Right lobe of liver (tissue), 6 donors: ENCODE data around the gene FOXP1. TPM values are rescaled to one million over a fixed set of nuclear protein-coding genes. Genes with fewer than 3 reads are reported as not detected.

Experiments
- ATAC-seq, 4 donors: fragments of 200-7000 bp; cut with Tn5 transposase; one replicate each; pipeline ENCODE4 v1.9.1; 2020; ENCODE audit warnings: mild to moderate bottlenecking in 4 of 4, moderate library complexity in 4 of 4
- DNase-seq, 3 donors: peaks; one replicate each; pipeline ENCODE4 v3.0.0-alpha.2; 2020
- H3K27ac ChIP-seq, 3 donors: fragments of 200-600 bp; one replicate each; pipeline ENCODE4 v1.8.0; 2022
- H3K27me3 ChIP-seq, 2 donors: fragments of 200-600 bp; one replicate each; pipeline ENCODE4 v1.8.0; 2022
- H3K36me3 ChIP-seq, 4 donors: fragments of 200-600 bp; sonication (generic) in 1 of 4; one replicate each; pipeline versions ENCODE4 v1.5.1 to v1.8.0; 2017 to 2022; ENCODE audit warnings: control low read depth in 1 of 4
- H3K4me1 ChIP-seq, 4 donors: fragments of 200-600 bp; sonication (generic) in 1 of 4; one replicate each; pipeline versions ENCODE4 v1.5.1 to v1.8.0; 2017 to 2022; ENCODE audit warnings: control low read depth in 1 of 4
- H3K4me3 ChIP-seq, 3 donors: fragments of 200-600 bp; one replicate each; pipeline ENCODE4 v1.8.0; 2022
- H3K9me3 ChIP-seq, 4 donors: fragments of 200-600 bp; sonication (generic) in 1 of 4; one replicate each; pipeline versions ENCODE4 v1.5.1 to v1.8.0; 2017 to 2022; ENCODE audit warnings: control low read depth in 1 of 4
- CTCF ChIP-seq, 4 donors: fragments of 200-600 bp in 3 of 4; fragments of 450-650 bp in 1 of 4; IDR thresholded peaks; one replicate each; pipeline versions ENCODE4 v1.5.1 to v1.8.0; 2016 to 2022; ENCODE audit warnings: antibody characterized with exemption in 4 of 4, mild to moderate bottlenecking in 2 of 4
- POLR2A ChIP-seq: fragments of 450-650 bp; IDR thresholded peaks from one replicate; pipeline ENCODE4 v1.6.1; 2017; ENCODE audit warnings: antibody characterized with exemption, mild to moderate bottlenecking
- WGBS: methylation state at CpG from one replicate; pipeline ENCODE4 v1.1.6; 2018; ENCODE audit warnings: low coverage, low lambda C conversion rate; ENCODE audit not compliant: insufficient coverage; ENCODE audit errors: missing lambda C conversion rate; 5-methylcytosine and 5-hydroxymethylcytosine counted together
- intact Hi-C, 2 donors: fragments of 100-400 bp; cut with DNase I; formaldehyde crosslinking; loops; one replicate each; pipeline versions ENCODE4 v1.11.2 to v1.14.1; 2022
- total RNA-seq, 6 experiments: library from RNA; depleted of rRNA in 2 of 6; stranded (reverse); fragments of >200 nt in 2 of 6; fragmentation: NEBNext Ultra II Directional in 3 of 6; extraction: Animal tissue kit (Norgen Biotek cat#: 25700) in 3 of 6; gene quantifications; one replicate each; pipeline versions ENCODE4 v1.1.0 to v1.2.4, GENCODE V29; 2016 to 2023
- donor health status: DM: no; HTN: yes; CAD: no.
- donor health status: DM: no; HTN: no; CAD: no.
- donor health status: DM: no; HTN: no; CAD: no.
- donor health status: DM: no; HTN: yes; CAD: no.
- donor health status: DM: no; HTN: yes; CAD: no.

Gene FOXP1
- total RNA-seq, 6 experiments from 2014 or later: 26.7 to 47.7 (median 35.2) TPM

- DNase-seq (no peak), ATAC-seq (no peak)
- 93% methylated on average over 4 of the region's 4 CpGs for WGBS
- H3K4me1 ChIP-seq: no peaks in the 10 kb centered on the region
- H3K9me3 ChIP-seq: no peaks in the 10 kb centered on the region
- intact Hi-C loops: no loop called here
- no peaks in the 10 kb centered on the region for H3K36me3 ChIP-seq
- H3K27me3 ChIP-seq: no peaks in the 10 kb centered on the region
- no peak for TF ChIP-seq CTCF (IDR thresholded peaks at IDR 0.05)
- TF ChIP-seq POLR2A: no peak
- no peak overlapping the region for H3K27ac ChIP-seq
- no peak overlapping the region for H3K4me3 ChIP-seq
Observed at GRCh38 chr3:71523628-71524027, 59.9 kb downstream of the FOXP1 start.

GRCh38 chr3:71521940-71522876 lies 61.3 kb downstream of the FOXP1 start:
- H3K4me1 ChIP-seq: no peaks in the 10 kb centered on the region
- no peak overlapping the region for H3K27ac ChIP-seq
- H3K4me3 ChIP-seq: no peak overlapping the region
- H3K27me3 ChIP-seq: no peaks in the 10 kb centered on the region
- no peak for TF ChIP-seq CTCF (IDR thresholded peaks at IDR 0.05)
- no peak for TF ChIP-seq POLR2A
- ATAC-seq (no peak), DNase-seq (no peak)
- intact Hi-C loops: no loop called here
- no peaks in the 10 kb centered on the region for H3K36me3 ChIP-seq
- H3K9me3 ChIP-seq: no peaks in the 10 kb centered on the region
- 80% methylated on average over 7 of the region's 7 CpGs for WGBS

GRCh38 chr3:71521021-71521352 lies 62.5 kb downstream of the FOXP1 start:
- DNase-seq: no peak
- H3K4me1 ChIP-seq: peaks cover 0 to 4% (median 0%) of the 10 kb centered on the region in 4 donors
- no peak overlapping the region for H3K4me3 ChIP-seq
- no peaks in the 10 kb centered on the region for H3K36me3 ChIP-seq
- intact Hi-C loops: no loop called here
- H3K27ac ChIP-seq: no peak overlapping the region
- TF ChIP-seq CTCF (IDR thresholded peaks at IDR 0.05) (no peak), POLR2A (no peak)
- no peaks in the 10 kb centered on the region for H3K27me3 ChIP-seq
- WGBS: 97% methylated on average over 4 of the region's 4 CpGs
- no peaks in the 10 kb centered on the region for H3K9me3 ChIP-seq
- ATAC-seq: no peak

- ATAC-seq: no peak
- intact Hi-C loops: no loop called here
- TF ChIP-seq CTCF (IDR thresholded peaks at IDR 0.05) (no peak), POLR2A (no peak)
- H3K36me3 ChIP-seq: no peaks in the 10 kb centered on the region
- peaks cover 0 to 6% (median 0%) of the 10 kb centered on the region in 4 donors for H3K4me1 ChIP-seq
- no peaks in the 10 kb centered on the region for H3K27me3 ChIP-seq
- H3K4me3 ChIP-seq: no peak overlapping the region
- no peaks in the 10 kb centered on the region for H3K9me3 ChIP-seq
- WGBS: 87% methylated on average over 10 of the region's 10 CpGs
- no peak for DNase-seq
- no peak overlapping the region for H3K27ac ChIP-seq
Observed at GRCh38 chr3:71520161-71521020, 63.1 kb downstream of the FOXP1 start.
